Lung (tissue), 12 donors: ENCODE measurements around the gene FAM83C. TPM values are rescaled to one million over a fixed set of nuclear protein-coding genes. Genes with fewer than 3 reads are reported as not detected.

Source experiments
- ATAC-seq: fragments of 200-7000 bp; cut with Tn5 transposase; one replicate; pipeline ENCODE4 v1.9.1; 2020; ENCODE audit warnings: moderate number of reproducible peaks; ENCODE audit not compliant: insufficient read depth, low FRiP score
- DNase-seq, 3 donors: peaks; one replicate each; pipeline ENCODE4 v3.0.0-alpha.2; 2013 to 2017
- H3K27ac ChIP-seq, 2 donors: one replicate each; pipeline ENCODE4 v1.5.1; 2013; ENCODE audit warnings: mild to moderate bottlenecking in 2 of 2, moderate library complexity in 2 of 2, control low read depth in 1 of 2, inconsistent platforms in 1 of 2, low read depth in 1 of 2, low read length in 1 of 2
- H3K27me3 ChIP-seq, 3 donors: one replicate each; pipeline ENCODE4 v1.5.1; 2013; ENCODE audit warnings: low read length in 2 of 3; ENCODE audit not compliant: control insufficient read depth in 3 of 3, insufficient read depth in 3 of 3
- H3K36me3 ChIP-seq, 4 donors: one replicate each; pipeline ENCODE4 v1.5.1; 2013; ENCODE audit warnings: low read length in 4 of 4, mild to moderate bottlenecking in 1 of 4, moderate library complexity in 1 of 4; ENCODE audit not compliant: control insufficient read depth in 4 of 4, insufficient read depth in 4 of 4
- H3K4me1 ChIP-seq, 5 donors: one replicate each; pipeline ENCODE4 v1.5.1; 2013; ENCODE audit warnings: low read length in 5 of 5, mild to moderate bottlenecking in 2 of 5, moderate library complexity in 1 of 5; ENCODE audit not compliant: control insufficient read depth in 5 of 5, insufficient read depth in 5 of 5
- H3K4me3 ChIP-seq: one replicate; pipeline ENCODE4 v1.5.1; 2013; ENCODE audit warnings: mild to moderate bottlenecking, control low read depth, moderate library complexity
- H3K9ac ChIP-seq, 2 donors: one replicate each; pipeline ENCODE4 v1.5.1; 2013; ENCODE audit warnings: low read length in 2 of 2, control low read depth in 1 of 2; ENCODE audit not compliant: insufficient read depth in 1 of 2
- H3K9me3 ChIP-seq, 4 donors: one replicate each; pipeline ENCODE4 v1.5.1; 2013; ENCODE audit warnings: low read length in 3 of 4, mild to moderate bottlenecking in 1 of 4, moderate library complexity in 1 of 4; ENCODE audit not compliant: control insufficient read depth in 4 of 4, insufficient read depth in 3 of 4
- WGBS, 2 donors: extraction: QIAGEN DNeasy Blood & Tissue Kit; methylation state at CpG; one replicate each; pipeline ENCODE4 v1.1.7; 2013; 5-methylcytosine and 5-hydroxymethylcytosine counted together
- polyA plus RNA-seq, 2 donors: library from polyadenylated mRNA; stranded (reverse); fragments of 200-250 nt; gene quantifications; one replicate each; pipeline ENCODE4 v1.2.1, GENCODE V29; 2013
- total RNA-seq, 2 donors: library from RNA; depleted of rRNA in 1 of 2; stranded (reverse); fragments of >200 nt in 1 of 2; gene quantifications; one replicate each; pipeline ENCODE4 v1.2.1, GENCODE V29; 2014 to 2021
- TF ChIP-seq, protein P1 (sequence below): IDR thresholded peaks from 2 replicates; pipeline ENCODE4 v1.5.1; 2012; ENCODE audit warnings: mild to moderate bottlenecking; ENCODE audit errors: control extremely low read depth, extremely low read depth
- donor health status: control.
- donor health status: control.
- donor health status: Bipolar disorder and iron deficiency.
- donor health status: healthy.
- donor health status: DM: yes; HTN: yes; CAD: no.

Gene FAM83C
- total and polyA plus RNA-seq, 4 donors: not detected

DNA sequence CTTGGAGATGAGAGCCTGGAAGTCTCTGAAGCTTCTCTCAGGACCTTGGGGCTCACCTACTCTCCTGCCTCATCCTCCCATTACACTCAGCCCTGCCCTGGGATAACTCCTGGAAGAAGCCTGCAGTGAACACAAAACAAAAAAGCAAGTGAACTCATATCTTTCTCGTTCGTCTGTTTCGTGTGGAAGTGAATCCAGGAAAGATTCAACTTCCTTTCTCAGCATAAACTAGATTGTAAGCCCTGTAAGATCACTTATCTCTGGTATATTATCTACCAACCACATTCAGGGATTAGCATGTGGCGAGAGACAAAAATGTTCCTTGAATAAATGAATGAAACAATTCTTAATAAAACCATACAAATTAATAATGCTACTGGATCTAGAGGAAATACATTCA is 36.5 kb upstream of the FAM83C start:
- no peak overlapping the region for H3K4me3 ChIP-seq
- H3K9ac ChIP-seq: no peak overlapping the region
- H3K36me3 ChIP-seq: peaks cover 0 to 6% (median 0%) of the 10 kb centered on the region in 4 donors
- H3K4me1 ChIP-seq: peaks cover 0 to 11% (median 8%) of the 10 kb centered on the region in 5 donors
- no peak overlapping the region for H3K27ac ChIP-seq
- WGBS, 2 donors: 76 to 79% methylated on average over 4 of the region's 4 CpGs
- H3K9me3 ChIP-seq: no peaks in the 10 kb centered on the region
- DNase-seq (no peak), ATAC-seq (no peak)
- TF ChIP-seq, protein P1, sequence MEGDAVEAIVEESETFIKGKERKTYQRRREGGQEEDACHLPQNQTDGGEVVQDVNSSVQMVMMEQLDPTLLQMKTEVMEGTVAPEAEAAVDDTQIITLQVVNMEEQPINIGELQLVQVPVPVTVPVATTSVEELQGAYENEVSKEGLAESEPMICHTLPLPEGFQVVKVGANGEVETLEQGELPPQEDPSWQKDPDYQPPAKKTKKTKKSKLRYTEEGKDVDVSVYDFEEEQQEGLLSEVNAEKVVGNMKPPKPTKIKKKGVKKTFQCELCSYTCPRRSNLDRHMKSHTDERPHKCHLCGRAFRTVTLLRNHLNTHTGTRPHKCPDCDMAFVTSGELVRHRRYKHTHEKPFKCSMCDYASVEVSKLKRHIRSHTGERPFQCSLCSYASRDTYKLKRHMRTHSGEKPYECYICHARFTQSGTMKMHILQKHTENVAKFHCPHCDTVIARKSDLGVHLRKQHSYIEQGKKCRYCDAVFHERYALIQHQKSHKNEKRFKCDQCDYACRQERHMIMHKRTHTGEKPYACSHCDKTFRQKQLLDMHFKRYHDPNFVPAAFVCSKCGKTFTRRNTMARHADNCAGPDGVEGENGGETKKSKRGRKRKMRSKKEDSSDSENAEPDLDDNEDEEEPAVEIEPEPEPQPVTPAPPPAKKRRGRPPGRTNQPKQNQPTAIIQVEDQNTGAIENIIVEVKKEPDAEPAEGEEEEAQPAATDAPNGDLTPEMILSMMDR: no peak
- H3K27me3 ChIP-seq: no peaks in the 10 kb centered on the region

DNA sequence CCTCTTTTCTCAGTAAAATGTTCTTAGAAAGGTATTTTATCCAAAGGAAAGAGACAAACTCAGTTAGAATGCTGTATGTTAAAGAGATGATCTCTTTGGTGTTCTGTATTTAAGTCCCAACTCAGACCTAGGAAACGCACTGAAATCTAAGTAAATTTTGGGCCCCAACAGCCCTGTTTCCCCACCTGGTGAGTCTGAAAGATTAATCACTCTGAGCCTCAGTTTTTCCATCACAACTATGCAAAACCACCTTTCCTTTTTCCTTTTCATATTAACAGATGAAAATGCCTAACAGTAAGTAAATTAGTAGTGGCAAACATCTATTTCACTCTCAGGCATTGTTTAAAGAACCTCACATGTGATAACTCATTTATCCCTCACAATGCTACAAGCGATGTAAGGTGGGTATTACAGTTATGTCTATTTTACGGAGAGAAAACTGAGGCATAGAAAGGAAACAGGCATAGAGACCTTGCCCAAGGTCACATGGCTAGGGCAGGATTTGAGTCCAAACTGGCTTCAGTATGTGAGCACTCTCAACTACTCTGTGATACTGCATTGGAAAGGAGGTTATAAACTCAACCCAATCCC is 36.0 kb upstream of the FAM83C start:
- H3K9me3 ChIP-seq: no peaks in the 10 kb centered on the region
- no peak overlapping the region for H3K9ac ChIP-seq
- 94 to 97% methylated on average over 3 of the region's 3 CpGs for WGBS, 2 donors
- no peak overlapping the region for H3K27ac ChIP-seq
- peaks cover 0 to 6% (median 0%) of the 10 kb centered on the region in 4 donors for H3K36me3 ChIP-seq
- H3K27me3 ChIP-seq: no peaks in the 10 kb centered on the region
- DNase-seq (no peak), ATAC-seq (no peak)
- H3K4me1 ChIP-seq: peaks cover 0 to 9% (median 3%) of the 10 kb centered on the region in 5 donors
- TF ChIP-seq, protein P1: no peak
- no peak overlapping the region for H3K4me3 ChIP-seq

DNA sequence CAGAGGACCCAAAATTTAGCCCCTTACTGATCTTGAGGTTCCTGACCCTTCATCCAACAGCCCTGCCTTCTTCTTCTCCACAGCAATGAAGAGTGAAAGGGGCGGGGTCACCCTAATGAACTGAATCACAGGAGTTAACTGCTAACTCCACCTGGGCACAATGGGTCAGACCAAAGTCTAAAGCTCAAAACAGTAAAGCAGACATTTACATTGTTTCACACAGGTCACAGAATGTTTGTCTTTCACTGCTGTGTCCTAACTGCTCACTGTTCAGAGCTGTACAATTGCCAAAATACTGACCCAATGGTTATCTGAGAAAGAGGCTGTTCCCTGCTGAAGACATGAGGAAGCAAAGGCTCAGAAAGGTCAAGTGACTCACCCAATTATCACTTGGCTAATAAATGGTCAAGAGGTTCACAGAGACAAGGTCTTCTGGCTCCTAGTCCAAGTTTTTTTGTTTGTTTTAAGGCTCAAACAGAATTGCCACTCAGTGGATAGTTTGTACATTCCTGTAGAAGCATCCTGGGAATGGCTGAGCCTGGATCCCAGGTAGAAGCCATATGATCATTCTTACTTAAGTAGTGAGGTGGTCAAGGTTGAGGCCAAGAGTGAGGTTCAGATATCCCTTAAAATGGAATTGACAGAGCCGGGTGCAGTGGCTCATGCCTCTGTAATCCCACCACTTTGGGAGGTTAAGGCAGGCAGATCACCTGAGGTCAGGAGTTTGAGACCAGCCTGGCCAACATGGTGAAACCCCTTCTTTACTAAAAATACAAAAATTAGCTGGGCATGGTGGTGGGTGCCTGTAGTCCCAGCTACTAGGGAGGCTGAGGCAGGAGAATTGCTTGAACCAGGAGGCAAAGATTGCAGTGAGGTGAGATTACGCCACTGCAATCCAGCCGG is 35.1 kb upstream of the FAM83C start:
- peak; percentile 22 for ATAC-seq
- Histone ChIP-seq H3K4me1 (peaks cover 0 to 9% (median 0%) of the 10 kb centered on the region in 5 donors), H3K36me3 (peaks cover 0 to 6% (median 0%) of the 10 kb centered on the region in 4 donors), H3K4me3 (no peak overlapping the region), H3K27me3 (no peaks in the 10 kb centered on the region), H3K27ac (peak overlapping the region in 1 of 2 donors; percentile 68), H3K9ac (no peak overlapping the region), H3K9me3 (no peaks in the 10 kb centered on the region)
- TF ChIP-seq, protein P1: no peak
- 93 to 97% methylated on average over 4 of the region's 4 CpGs for WGBS, 2 donors
- DNase-seq: no peak
